Islet of Langerhans (tissue), 1 donor: ENCODE measurements around the gene RAPGEF5.

Experiments used
- FAIRE-seq: peaks from one replicate; lab custom pipeline; 2011; peaks lifted over from hg19 to GRCh38; lab: Jason Lieb, UNC

Gene RAPGEF5

GRCh38 chr7:22356701-22357310 lies at the start of gene RAPGEF5:
Gene RAPGEF5 (minus strand): TSS chr7:22357154. CDS start chr7:22357060, 94 bp downstream.
- FAIRE-seq = no peak

DNA sequence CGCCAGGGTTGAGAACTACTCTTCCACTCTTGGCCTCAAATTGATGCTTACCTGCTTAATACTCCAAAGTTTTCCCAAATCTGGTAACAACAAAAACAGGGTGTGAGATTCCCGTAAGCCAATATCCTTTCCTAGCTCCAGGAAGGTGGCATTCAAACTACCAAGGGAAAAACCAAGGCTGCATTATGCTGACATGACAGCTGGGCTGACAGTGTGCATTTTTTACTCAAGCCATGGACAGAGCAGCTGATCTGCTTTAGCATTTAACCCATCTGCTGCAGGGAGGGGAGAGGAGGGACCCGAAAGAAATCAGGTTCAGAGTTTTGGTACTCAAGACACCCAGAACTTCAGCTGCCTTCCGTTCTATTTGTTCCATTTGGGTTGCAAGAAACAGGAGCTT lies 49.8 kb upstream of the RAPGEF5 start:
- FAIRE-seq = no peak

DNA sequence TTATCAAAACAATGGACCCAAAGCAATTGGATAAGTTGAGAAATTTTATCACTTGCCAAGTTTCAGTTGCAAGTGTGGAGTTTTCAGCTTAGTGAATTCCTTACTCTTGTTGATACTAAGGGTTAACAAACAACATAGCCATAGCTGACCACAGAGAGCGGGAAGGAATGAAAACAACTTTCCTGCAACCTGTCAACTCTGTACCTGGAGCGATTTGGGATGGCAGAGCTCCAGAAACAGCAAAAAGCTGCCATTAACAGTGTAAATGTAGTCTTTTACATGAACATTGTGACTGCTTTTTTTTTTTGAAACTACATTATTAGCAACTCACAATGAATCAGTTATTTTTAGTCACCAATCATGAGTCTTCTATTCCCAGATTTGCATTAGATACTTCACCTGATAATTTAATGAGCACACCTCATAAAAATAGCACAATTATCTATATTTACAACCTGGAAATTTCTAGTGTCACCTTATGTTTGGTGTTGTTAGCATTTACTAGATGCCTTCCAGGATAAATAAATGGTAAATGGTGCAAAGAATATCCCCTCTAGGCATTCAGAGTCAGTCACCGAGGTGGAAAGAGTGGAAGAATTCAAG lies 47.6 kb upstream of the RAPGEF5 start:
- no peak for FAIRE-seq

- FAIRE-seq = no peak
Observed at GRCh38 chr7:22403344-22403743, 46.4 kb upstream of the RAPGEF5 start.

GRCh38 chr7:22402250-22402649 lies 45.3 kb upstream of the RAPGEF5 start:
- no peak for FAIRE-seq

GRCh38 chr7:22400936-22401553 lies 44.1 kb upstream of the RAPGEF5 start:
- FAIRE-seq = no peak

- no peak for FAIRE-seq
Observed at GRCh38 chr7:22400150-22400814, 43.3 kb upstream of the RAPGEF5 start.

- no peak for FAIRE-seq
Observed at GRCh38 chr7:22399546-22399945, 42.6 kb upstream of the RAPGEF5 start.

- FAIRE-seq = no peak
Observed at GRCh38 chr7:22399091-22399490, 42.1 kb upstream of the RAPGEF5 start.

DNA sequence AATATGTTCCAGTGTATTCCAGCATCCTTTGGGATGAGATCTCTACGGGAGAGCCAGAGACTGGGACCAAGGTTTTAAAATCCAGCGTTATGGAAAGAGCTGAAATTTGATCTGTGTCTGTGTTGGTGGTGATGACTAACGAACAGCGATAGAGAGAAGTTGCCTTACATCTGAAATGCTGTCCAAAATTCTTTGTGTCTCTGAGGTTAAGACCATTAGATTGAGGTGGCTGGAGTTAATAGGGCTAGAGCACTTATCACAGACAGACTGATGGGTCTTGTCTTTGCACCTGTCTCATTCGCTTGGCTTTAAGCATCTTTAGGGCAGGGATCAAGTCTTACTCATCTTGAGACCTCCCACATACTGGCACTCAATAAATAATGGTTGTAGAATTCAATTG lies 41.0 kb upstream of the RAPGEF5 start:
- FAIRE-seq = no peak

DNA sequence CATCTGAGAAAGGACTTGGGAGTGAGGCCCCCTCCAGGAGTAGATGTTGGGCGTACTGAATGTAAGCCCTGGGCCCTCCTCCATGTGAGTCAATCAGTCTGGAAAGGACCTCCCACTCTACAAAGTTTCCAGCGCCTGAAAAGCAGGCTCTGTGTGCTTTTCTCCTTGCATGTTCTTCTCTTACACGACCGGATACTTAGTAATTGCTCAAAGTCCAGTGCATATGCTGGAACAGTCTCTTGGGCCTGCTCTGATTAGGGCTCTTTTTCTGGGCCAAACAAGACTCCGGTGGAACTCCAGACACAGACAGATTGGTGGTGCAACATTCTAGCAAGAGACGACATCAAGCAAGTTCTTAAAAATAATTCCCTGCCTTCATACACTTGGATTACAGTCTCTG lies 38.3 kb upstream of the RAPGEF5 start:
- FAIRE-seq = no peak

GRCh38 chr7:22394739-22395138 lies 37.8 kb upstream of the RAPGEF5 start:
- no peak for FAIRE-seq

GRCh38 chr7:22393913-22394729 lies 37.2 kb upstream of the RAPGEF5 start:
- FAIRE-seq = no peak

DNA sequence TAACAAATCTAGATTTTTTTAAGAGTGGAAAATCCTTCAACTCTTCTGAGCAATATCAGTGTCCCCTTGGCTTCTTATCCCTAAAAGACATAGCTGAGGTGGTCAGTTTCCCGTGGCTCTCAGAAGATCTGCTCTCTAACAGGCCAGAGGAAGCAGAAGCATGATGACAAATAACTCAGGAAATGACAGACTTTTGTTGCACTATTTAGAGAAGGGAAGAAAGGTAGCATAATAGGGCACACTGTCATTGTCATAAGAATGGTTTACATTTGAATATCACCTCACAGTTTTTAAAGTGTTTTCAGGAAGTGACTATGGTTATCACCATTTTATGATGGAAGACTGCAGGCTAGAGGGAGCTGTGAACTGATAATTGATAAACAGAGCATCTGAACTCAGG lies 33.6 kb upstream of the RAPGEF5 start:
- no peak for FAIRE-seq

DNA sequence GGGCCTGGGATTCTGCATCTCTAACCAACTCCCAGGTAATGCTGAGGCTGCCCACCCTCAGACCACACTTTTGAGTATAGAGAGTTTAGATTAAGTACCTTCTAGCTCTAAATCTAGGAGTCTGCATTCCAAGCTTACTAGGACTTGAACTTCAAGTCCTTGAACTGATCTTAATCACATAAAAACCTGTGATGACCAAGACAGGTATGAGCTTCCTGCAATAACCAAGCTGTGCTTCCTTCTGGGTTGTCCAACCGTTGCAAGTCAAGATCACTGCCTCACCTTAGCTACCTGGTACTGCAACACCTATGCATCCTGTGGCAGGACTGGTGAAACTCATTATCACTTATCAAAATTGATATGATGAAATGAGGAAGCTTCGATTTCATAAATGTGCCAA lies 32.9 kb upstream of the RAPGEF5 start:
- FAIRE-seq = no peak

- FAIRE-seq = no peak
Observed at GRCh38 chr7:22387583-22387982, 30.6 kb upstream of the RAPGEF5 start.

DNA sequence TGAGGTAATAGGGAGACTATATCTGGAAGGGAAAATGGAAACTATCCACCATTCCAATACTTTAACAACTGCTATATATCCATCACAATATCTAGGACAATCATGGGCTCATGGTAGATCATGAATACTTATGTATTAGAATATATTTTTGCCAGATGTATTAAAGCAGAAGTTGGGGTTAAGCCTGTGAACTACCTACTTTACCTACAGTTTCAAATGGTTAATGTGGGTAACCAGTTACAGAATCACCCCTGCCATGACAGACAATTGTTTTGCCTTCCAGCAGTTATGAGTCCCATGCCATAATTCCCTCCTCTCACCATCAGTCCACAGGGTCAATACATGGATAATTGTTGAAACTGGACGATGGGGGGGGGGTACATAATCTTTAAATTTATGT lies 29.9 kb upstream of the RAPGEF5 start:
- no peak for FAIRE-seq

DNA sequence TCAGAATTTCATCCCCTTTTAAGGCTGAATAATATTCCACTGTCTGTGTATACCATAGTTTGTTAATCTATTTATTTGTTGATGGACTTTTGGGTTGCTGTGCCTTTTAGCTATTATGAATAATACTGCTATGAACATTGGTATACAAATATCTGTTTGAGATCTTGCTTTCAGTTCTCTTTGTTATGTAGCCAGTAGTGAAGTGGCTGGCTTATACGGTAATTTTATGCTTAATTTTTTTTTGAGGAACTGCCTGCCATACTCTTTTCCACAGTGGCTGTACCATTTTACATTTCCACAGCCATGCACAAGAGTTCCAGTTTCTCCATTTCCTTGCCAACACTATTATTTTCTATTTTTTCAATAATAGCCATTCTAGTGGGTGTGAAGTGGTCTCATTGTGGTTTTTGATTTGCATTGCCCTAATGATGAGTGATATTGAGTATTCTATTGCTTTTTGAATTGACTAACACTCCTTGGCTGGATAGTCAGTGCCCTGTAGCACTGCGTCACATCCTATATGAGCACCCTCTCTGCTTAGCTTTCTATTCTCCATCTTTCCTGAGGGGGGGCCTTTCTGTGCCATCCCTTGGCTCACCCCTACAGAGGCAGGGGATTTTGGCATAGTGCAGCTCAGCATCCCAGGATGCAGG lies 29.4 kb upstream of the RAPGEF5 start:
- FAIRE-seq = no peak

GRCh38 chr7:22385326-22385725 lies 28.4 kb upstream of the RAPGEF5 start:
- no peak for FAIRE-seq

DNA sequence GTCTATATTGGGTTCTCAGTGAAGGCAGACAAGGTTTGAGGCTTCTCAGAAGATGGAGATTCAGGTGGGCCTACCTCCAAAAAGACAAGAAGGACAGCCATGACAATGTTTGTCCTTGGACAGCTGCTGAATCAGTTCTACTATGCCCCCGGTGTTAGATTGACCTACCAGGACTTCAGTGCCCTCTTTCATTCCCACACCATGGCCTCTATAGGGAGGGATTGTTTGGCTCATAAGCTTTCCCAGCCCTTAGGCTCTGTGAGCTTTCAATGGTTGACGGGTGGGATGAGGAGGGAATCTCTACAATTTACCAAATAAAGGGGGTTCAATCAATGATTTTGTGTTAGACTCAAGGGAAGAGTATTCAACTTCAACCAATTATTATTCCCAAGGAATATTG lies 23.4 kb upstream of the RAPGEF5 start:
- no peak for FAIRE-seq

GRCh38 chr7:22378199-22378980 lies 21.4 kb upstream of the RAPGEF5 start:
- FAIRE-seq = no peak
